Measurements from ENCODE around the gene CUTA. TPM values are rescaled to one million over a fixed set of nuclear protein-coding genes. Genes with fewer than 3 reads are reported as not detected.

CUTA gene
- total and polyA plus RNA-seq, 2 of the 13 experiments (the other 11 are each of a cell fraction or from before 2014, with no cell fraction given) = 170 to 180 TPM

DNA sequence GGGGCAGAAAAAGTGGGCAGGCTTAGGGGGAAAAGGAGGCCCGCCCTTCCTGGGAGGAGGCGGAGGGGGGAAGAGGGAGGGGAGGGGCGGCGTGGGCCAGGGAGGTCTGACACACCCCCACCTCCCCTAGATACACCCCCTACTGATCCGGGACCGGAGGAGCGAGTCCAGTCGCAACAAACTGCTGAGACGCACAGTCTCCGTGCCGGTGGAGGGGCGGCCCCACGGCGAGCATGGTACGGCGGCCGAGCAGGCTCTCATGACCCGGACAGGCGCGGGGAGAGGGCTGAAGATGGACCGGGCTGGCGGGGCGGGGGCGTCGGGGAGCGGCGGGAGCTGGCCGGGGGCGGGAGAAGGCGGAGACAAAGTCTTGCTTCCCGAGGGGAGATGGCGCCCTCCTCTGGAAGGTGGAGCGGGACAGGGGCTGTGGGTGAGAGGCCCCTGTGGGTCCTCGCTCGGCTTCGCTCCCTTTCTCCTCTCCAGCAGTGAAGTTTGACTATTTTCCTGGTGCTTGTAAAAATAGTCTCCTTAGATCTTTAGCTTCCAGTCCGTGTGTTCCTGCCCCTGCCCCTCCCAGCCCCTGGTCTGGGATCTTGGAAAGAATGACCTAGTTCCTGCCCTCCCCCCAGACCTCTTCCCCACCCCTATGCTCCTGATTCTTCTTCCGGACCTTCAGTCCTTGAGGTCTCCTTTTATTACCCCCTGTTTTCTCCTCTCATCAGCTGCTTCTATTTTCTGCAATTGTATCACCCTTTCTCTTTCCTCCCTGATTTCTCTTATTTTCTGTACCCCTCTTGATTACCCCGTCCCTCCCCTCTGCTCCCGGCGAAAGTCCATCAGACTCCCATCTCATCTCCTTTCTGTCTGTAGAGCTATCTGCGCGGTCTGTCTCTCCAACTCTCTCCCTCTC, 8.0 kb upstream of the CUTA start (continued):
- no peak for TF ChIP-seq NONO (IDR thresholded peaks at IDR 0.05)
- TF ChIP-seq NONO (CRISPR knock-in tag; conservative IDR thresholded peaks at IDR 0.05) = peak; percentile 55; the same call in 1 of the 2 replicates
- no peak for TF ChIP-seq ZNF256 (CRISPR knock-in tag; conservative IDR thresholded peaks at IDR 0.05)
- TF ChIP-seq, protein P1, sequence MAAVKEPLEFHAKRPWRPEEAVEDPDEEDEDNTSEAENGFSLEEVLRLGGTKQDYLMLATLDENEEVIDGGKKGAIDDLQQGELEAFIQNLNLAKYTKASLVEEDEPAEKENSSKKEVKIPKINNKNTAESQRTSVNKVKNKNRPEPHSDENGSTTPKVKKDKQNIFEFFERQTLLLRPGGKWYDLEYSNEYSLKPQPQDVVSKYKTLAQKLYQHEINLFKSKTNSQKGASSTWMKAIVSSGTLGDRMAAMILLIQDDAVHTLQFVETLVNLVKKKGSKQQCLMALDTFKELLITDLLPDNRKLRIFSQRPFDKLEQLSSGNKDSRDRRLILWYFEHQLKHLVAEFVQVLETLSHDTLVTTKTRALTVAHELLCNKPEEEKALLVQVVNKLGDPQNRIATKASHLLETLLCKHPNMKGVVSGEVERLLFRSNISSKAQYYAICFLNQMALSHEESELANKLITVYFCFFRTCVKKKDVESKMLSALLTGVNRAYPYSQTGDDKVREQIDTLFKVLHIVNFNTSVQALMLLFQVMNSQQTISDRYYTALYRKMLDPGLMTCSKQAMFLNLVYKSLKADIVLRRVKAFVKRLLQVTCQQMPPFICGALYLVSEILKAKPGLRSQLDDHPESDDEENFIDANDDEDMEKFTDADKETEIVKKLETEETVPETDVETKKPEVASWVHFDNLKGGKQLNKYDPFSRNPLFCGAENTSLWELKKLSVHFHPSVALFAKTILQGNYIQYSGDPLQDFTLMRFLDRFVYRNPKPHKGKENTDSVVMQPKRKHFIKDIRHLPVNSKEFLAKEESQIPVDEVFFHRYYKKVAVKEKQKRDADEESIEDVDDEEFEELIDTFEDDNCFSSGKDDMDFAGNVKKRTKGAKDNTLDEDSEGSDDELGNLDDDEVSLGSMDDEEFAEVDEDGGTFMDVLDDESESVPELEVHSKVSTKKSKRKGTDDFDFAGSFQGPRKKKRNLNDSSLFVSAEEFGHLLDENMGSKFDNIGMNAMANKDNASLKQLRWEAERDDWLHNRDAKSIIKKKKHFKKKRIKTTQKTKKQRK (IDR thresholded peaks at IDR 0.05; ENCODE audit: low read length) = no peak
- no peak for TF ChIP-seq ZNF382 (CRISPR knock-in tag; IDR thresholded peaks at IDR 0.05; ENCODE audit: borderline replicate concordance)
- peak; percentile 59 for TF ChIP-seq RXRB (CRISPR knock-in tag; IDR thresholded peaks at IDR 0.05; ENCODE audit: borderline replicate concordance)
- TF ChIP-seq CREB3 (CRISPR knock-in tag; IDR thresholded peaks at IDR 0.05) = no peak
- TF ChIP-seq CBFB (CRISPR knock-in tag; IDR thresholded peaks at IDR 0.05) = no peak
- no peak for TF ChIP-seq ZNF3 (CRISPR knock-in tag; IDR thresholded peaks at IDR 0.05)
- no peak for TF ChIP-seq KDM6A (CRISPR knock-in tag; IDR thresholded peaks at IDR 0.05; ENCODE audit: low read depth)
- TF ChIP-seq LCORL (IDR thresholded peaks at IDR 0.05) = no peak
- TF ChIP-seq LCORL (CRISPR knock-in tag; IDR thresholded peaks at IDR 0.05) = peak; percentile 79
- no peak for TF ChIP-seq ZBTB40 (IDR thresholded peaks at IDR 0.05)
- 0 out of 2 replicates have a peak, but pooled peaks have one; percentile 26 for TF ChIP-seq ZBTB40 (CRISPR knock-in tag; IDR thresholded peaks at IDR 0.05)
- no peak for TF ChIP-seq ZNF337 (CRISPR knock-in tag; IDR thresholded peaks at IDR 0.05; ENCODE audit: borderline replicate concordance, low read depth)
- peak; percentile 70; the same call in 1 of the 3 replicates for TF ChIP-seq MXI1 (IDR thresholded peaks at IDR 0.05; ENCODE audit: borderline replicate concordance, low read depth, low read length)

Data from HepG2 (cell line).